ENCODE measurements around the gene PPP1R3E. TPM values are rescaled to one million over a fixed set of nuclear protein-coding genes. Genes with fewer than 3 reads are reported as not detected.

PPP1R3E gene
- total RNA-seq, 1 donor from 2014 or later, result 23.3 TPM

DNA sequence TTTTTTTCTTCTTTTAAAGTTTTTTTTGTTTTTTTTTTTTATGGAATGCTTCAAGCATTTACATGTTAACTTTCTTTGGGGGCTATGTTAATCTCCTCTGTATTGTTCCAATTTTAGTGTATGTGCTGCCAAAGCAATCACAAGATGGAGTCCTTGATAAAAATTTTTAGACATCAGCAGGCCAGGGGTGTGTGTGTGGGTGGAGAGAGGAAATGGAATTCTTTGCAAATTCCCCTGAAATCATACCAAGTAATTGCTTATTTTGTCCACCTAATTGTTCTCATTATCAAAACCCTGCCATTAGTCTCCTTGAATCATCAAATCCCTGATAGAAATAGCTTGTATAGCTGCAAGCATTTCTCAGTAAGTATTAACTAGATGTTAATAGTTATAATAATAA is 43.2 kb downstream of the PPP1R3E start:
- Mint-ChIP-seq H3K4me3 (no peak overlapping the region), H3K36me3 (ENCODE audit: low read depth) (no peaks in the 10 kb centered on the region), H3K9me3 (no peaks in the 10 kb centered on the region), H3K27me3 (peaks cover 47% of the 10 kb centered on the region), H3K4me1 (no peaks in the 10 kb centered on the region), H3K27ac (no peak overlapping the region)
- intact Hi-C loops (cut with micrococcal nuclease), result no loop called here
- no peak for DNase-seq

DNA sequence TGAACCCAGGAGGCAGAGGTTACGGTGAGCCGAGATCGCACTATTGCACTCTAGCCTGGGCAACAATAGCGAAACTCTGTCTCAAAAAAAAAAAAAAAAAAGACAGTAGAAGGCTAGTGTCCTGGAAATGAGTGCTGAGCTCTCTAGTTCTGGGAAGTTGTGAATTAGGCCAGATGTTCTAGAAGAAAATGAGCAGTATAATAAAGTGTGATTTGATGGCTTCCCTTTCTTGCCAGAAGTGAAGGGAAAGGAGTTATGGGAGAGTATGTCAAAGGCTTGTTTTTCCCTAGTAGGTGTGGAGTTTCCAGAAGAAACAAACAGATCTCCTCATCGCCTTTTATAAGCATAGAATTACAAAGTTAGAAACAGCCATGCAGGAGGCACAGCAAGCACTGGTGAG is 44.4 kb downstream of the PPP1R3E start:
- H3K36me3 Mint-ChIP-seq (ENCODE audit: low read depth), result no peaks in the 10 kb centered on the region
- intact Hi-C loops (cut with micrococcal nuclease), result no loop called here
- no peaks in the 10 kb centered on the region for H3K4me1 Mint-ChIP-seq
- no peak for DNase-seq
- H3K27ac Mint-ChIP-seq, result no peak overlapping the region
- peaks cover 48% of the 10 kb centered on the region for H3K27me3 Mint-ChIP-seq
- H3K9me3 Mint-ChIP-seq, result no peaks in the 10 kb centered on the region
- H3K4me3 Mint-ChIP-seq, result no peak overlapping the region

DNA sequence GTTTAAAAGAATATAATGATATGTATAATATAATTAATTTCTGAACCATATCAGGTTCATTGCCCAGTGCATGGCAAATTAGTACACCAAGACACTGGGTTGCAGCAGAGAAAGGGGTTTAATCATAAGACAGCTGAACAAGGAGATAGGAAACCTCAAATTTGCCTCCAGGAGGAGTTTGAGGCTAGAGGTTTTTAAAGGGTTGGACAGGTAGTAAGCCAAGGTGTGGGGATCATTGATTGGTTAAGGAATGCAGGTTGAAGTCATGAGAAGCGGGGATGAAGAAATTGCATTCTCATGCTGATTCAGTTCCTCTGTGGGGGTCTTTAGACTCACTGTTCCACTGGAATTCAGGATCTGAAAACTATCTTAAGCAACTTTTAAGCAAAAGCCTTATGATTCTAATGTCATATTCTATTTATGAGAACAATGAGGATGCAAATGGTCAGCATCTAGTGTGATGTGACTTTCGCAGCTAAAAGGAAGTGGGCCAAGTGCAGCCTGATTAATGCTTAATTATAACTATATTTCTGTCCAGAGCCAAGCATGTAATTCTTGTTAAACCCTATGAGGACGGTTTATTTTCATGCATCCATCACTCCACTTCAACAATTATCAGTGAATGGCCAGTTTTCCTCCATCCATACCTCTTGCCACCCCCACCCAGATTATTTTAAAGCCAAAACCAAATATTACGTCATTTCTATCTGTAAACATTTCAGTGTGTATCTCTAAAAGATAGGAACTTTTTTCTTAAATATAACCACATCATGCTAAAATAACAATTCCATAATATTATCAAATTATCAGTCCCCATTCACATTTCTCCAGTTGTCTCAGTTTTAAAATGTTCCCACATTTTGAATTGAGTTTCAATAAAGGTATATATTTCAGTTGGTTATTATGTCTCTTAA is 50.0 kb downstream of the PPP1R3E start:
- Mint-ChIP-seq H3K27me3 (peaks cover 35% of the 10 kb centered on the region), H3K36me3 (ENCODE audit: low read depth) (no peaks in the 10 kb centered on the region), H3K4me1 (no peaks in the 10 kb centered on the region), H3K4me3 (no peak overlapping the region), H3K9me3 (no peaks in the 10 kb centered on the region), H3K27ac (no peak overlapping the region)
- intact Hi-C loops (cut with micrococcal nuclease), result no loop called here
- DNase-seq, result no peak

DNA sequence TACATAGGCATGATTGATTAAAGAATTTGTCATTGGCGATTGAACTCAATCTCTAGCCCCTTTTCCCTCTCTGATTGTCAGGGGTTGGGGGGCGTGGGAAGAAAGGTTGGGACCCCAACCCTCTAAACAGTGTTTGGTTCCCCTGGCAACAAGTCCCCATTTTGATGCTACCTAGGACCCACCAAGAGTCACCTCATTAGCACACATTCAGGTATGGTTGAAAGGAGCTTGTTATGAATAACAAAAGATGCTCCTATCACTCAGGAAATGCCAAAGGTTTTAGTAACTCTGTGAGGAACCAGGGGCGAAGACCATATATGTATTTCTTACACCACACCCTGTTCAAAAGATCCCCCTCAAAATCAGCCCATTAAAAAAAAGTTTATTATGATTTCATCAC is 50.7 kb downstream of the PPP1R3E start:
- intact Hi-C loops (cut with micrococcal nuclease), result no loop called here
- no peak overlapping the region for H3K4me3 Mint-ChIP-seq
- no peak for DNase-seq
- H3K27ac Mint-ChIP-seq, result no peak overlapping the region
- H3K27me3 Mint-ChIP-seq, result peaks cover 32% of the 10 kb centered on the region
- no peaks in the 10 kb centered on the region for H3K9me3 Mint-ChIP-seq
- H3K4me1 Mint-ChIP-seq, result no peaks in the 10 kb centered on the region
- no peaks in the 10 kb centered on the region for H3K36me3 Mint-ChIP-seq (ENCODE audit: low read depth)

DNA sequence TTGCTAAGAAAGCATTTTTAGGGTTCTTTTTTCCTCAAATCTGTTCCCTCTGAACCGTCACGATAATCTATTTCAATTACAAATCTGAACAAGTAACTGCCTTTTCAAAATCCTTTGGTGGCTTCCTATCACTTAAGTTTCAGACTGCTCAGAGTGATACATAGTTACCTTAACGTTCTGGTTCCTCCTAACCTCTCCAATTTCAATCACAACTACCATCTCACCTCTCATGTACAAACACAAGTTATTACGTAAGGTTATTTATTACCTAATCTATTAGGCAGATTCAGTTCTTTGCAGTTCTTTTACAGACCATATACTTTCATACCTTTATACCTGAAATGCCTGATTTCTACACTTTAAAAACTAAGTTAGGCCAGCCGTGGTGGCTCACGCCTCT is 52.8 kb downstream of the PPP1R3E start:
- Mint-ChIP-seq H3K4me3 (no peak overlapping the region), H3K27me3 (peaks cover 27% of the 10 kb centered on the region), H3K9me3 (no peaks in the 10 kb centered on the region), H3K27ac (no peak overlapping the region), H3K36me3 (ENCODE audit: low read depth) (no peaks in the 10 kb centered on the region), H3K4me1 (no peaks in the 10 kb centered on the region)
- no peak for DNase-seq
- intact Hi-C loops (cut with micrococcal nuclease), result no loop called here

DNA sequence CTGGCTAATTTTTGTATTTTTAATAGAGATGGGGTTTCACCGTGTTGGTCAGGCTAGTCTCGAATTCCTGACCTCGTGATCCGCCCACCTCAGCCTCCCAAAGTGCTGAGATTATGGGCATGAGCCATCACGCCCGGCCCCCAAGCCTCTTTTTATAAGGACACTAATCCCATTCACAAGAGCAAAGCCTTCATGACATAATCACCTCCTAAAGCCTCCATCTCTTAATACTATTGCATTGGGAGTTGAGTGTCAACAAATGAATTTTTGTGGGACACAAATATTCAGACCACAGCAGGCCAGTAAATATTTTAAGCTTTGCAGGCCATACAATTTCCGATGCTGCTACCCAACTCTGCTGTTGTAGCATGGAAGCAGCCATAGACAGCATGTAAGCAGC is 54.1 kb downstream of the PPP1R3E start:
- H3K36me3 Mint-ChIP-seq (ENCODE audit: low read depth), result no peaks in the 10 kb centered on the region
- intact Hi-C loops (cut with micrococcal nuclease), result no loop called here
- no peak overlapping the region for H3K4me3 Mint-ChIP-seq
- H3K27ac Mint-ChIP-seq, result no peak overlapping the region
- no peaks in the 10 kb centered on the region for H3K4me1 Mint-ChIP-seq
- H3K27me3 Mint-ChIP-seq, result peaks cover 30% of the 10 kb centered on the region
- H3K9me3 Mint-ChIP-seq, result no peaks in the 10 kb centered on the region
- DNase-seq, result no peak

Other genes with a start within 250 kb of the PPP1R3E start
- 1.6 and 1.7 TPM in 2 replicates for gene CDH24, start 245.3 kb downstream of the PPP1R3E start, total RNA-seq
- 221 and 224 TPM in 2 replicates for gene ACIN1, start 207.7 kb downstream of the PPP1R3E start, total RNA-seq
- 50.9 and 54.3 TPM in 2 replicates for gene C14orf119, start 207.4 kb downstream of the PPP1R3E start, total RNA-seq
- gene CIROP, start 197.9 kb downstream of the PPP1R3E start, total RNA-seq, result not detected in 2 replicates
- 0.35 TPM in 1 of 2 replicates, not detected in the other for gene CEBPE, start 183.6 kb downstream of the PPP1R3E start, total RNA-seq
- not detected in 2 replicates for gene SLC7A8, start 119.2 kb downstream of the PPP1R3E start, total RNA-seq
- gene RNF212B, start 64.9 kb downstream of the PPP1R3E start, total RNA-seq, result not detected in 2 replicates
- gene HOMEZ, start 16.7 kb downstream of the PPP1R3E start, total RNA-seq, result 12.9 and 13.5 TPM in 2 replicates
- 5.6 and 5.7 TPM in 2 replicates for gene BCL2L2, start 4.0 kb upstream of the PPP1R3E start, total RNA-seq
- 277 and 278 TPM in 2 replicates for gene PABPN1, start 18.6 kb upstream of the PPP1R3E start, total RNA-seq
- gene SLC22A17, start 50.0 kb upstream of the PPP1R3E start, total RNA-seq, result 2.0 and 2.3 TPM in 2 replicates
- gene EFS, start 62.3 kb upstream of the PPP1R3E start, total RNA-seq, result not detected in 2 replicates
- gene IL25, start 70.0 kb upstream of the PPP1R3E start, total RNA-seq, result not detected in 2 replicates
- gene CMTM5, start 74.2 kb upstream of the PPP1R3E start, total RNA-seq, result not detected in 2 replicates
- gene MYH6, start 105.4 kb upstream of the PPP1R3E start, total RNA-seq, result 0.17 and 0.23 TPM in 2 replicates
- gene MYH7, start 132.8 kb upstream of the PPP1R3E start, total RNA-seq, result not detected in 2 replicates
- 78.6 and 79.2 TPM in 2 replicates for gene NGDN, start 166.8 kb upstream of the PPP1R3E start, total RNA-seq
- gene ZFHX2, start 248.9 kb upstream of the PPP1R3E start, total RNA-seq, result 1.8 and 2.8 TPM in 2 replicates